HG02759 (cell line): Measurements from ENCODE around the gene HERC2.
"Not testable (repeated sequence)": the region's sequence is repeated elsewhere in the genome, so short reads cannot be mapped to it uniquely, and the experiment has no call there.

Experiments
- ATAC-seq: cut with Tn5 transposase; IDR thresholded peaks from one replicate; pipeline ENCODE4 v1.9.1; 2021; ENCODE audit warnings: mild to moderate bottlenecking, moderate library complexity; ENCODE audit not compliant: unreplicated experiment

HERC2 gene

GRCh38 chr15:28228990-28229640 lies 92.9 kb downstream of the HERC2 start:
- ATAC-seq: not testable (repeated sequence)

- ATAC-seq: no peak
These were observed 93.9 kb downstream of the HERC2 start for GRCh38 chr15:28228096-28228495.

GRCh38 chr15:28227303-28227702 lies 94.7 kb downstream of the HERC2 start:
- not testable (repeated sequence) for ATAC-seq

GRCh38 chr15:28222612-28223011 lies 99.4 kb downstream of the HERC2 start:
- ATAC-seq: not testable (repeated sequence)

- not testable (repeated sequence) for ATAC-seq
These were observed 100.3 kb downstream of the HERC2 start for GRCh38 chr15:28221696-28222095.

GRCh38 chr15:28219116-28219515 lies 102.9 kb downstream of the HERC2 start:
- ATAC-seq: no peak

GRCh38 chr15:28216946-28217546 lies 104.9 kb downstream of the HERC2 start:
- ATAC-seq: not testable (repeated sequence)

- not testable (repeated sequence) for ATAC-seq
These were observed 106.5 kb downstream of the HERC2 start for GRCh38 chr15:28215521-28215920.

GRCh38 chr15:28214006-28214790 lies 107.8 kb downstream of the HERC2 start:
- ATAC-seq: not testable (repeated sequence)

- not testable (repeated sequence) for ATAC-seq
These were observed 108.6 kb downstream of the HERC2 start for GRCh38 chr15:28213393-28213792.

- no peak for ATAC-seq
These were observed 113.4 kb downstream of the HERC2 start for GRCh38 chr15:28208583-28208982.

- not testable (repeated sequence) for ATAC-seq
These were observed 116.3 kb downstream of the HERC2 start for GRCh38 chr15:28205640-28206039.

GRCh38 chr15:28203055-28203828 lies 118.7 kb downstream of the HERC2 start:
- ATAC-seq: peak; percentile 76

- ATAC-seq: not testable (repeated sequence)
These were observed 119.9 kb downstream of the HERC2 start for GRCh38 chr15:28202124-28202523.

GRCh38 chr15:28198215-28198614 lies 123.8 kb downstream of the HERC2 start:
- not testable (repeated sequence) for ATAC-seq

GRCh38 chr15:28197694-28198093 lies 124.3 kb downstream of the HERC2 start:
- not testable (repeated sequence) for ATAC-seq

GRCh38 chr15:28196581-28196980 lies 125.4 kb downstream of the HERC2 start:
- ATAC-seq: not testable (repeated sequence)

- no peak for ATAC-seq
These were observed 129.2 kb downstream of the HERC2 start for GRCh38 chr15:28192772-28193171.

GRCh38 chr15:28191832-28192231 lies 130.1 kb downstream of the HERC2 start:
- ATAC-seq: no peak

- no peak for ATAC-seq
These were observed 131.4 kb downstream of the HERC2 start for GRCh38 chr15:28190391-28191174.
